Measurements from ENCODE around the gene NLRP5.
"Not testable (repeated sequence)": the region's sequence is repeated elsewhere in the genome, so short reads cannot be mapped to it uniquely, and the experiment has no call there.

Gene NLRP5

GRCh38 chr19:56019325-56019724 lies 32.8 kb downstream of the NLRP5 start:
- H3K36me3 Mint-ChIP-seq; H3K27ac Mint-ChIP-seq; H3K4me1 Mint-ChIP-seq (ENCODE audit: low read depth); H3K27me3 Mint-ChIP-seq; H3K4me3 Mint-ChIP-seq: not testable (repeated sequence)
- peaks cover 12% of the 10 kb centered on the region for H3K9me3 Mint-ChIP-seq (ENCODE audit: low read depth)

DNA sequence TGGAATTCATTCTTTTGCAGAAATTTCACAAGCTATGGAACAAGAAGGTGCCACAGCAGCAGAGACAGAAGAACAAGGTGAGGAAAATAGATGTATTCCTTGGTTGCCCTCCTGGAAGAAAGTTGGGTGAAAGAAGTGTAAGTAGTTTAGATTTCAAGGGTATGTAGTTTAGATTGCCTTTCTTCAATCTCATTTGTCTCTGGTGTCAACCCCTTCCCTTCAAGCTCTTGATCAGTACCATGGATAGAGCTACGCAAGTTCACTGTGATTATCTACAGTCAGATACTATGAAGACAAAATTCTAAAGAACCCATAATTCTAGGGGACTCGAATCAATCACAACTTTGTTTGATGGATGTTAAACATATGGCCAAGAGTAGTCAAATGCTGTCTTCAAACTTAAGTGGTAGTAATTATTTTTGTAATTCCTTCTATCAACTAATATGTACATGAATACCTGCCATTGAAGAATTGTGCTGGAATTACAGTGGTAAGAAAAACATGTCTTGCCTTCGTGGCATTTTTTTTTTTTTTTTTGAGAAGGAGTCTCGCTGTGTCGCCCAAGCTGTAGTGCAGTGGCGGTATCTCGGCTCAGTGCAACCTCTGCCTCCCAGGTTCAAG lies 33.9 kb downstream of the NLRP5 start:
- not testable (repeated sequence) for H3K4me1 Mint-ChIP-seq (ENCODE audit: low read depth); H3K36me3 Mint-ChIP-seq; H3K27me3 Mint-ChIP-seq; H3K27ac Mint-ChIP-seq; H3K4me3 Mint-ChIP-seq
- peaks cover 12% of the 10 kb centered on the region for H3K9me3 Mint-ChIP-seq (ENCODE audit: low read depth)

GRCh38 chr19:56026769-56027168 lies 40.2 kb downstream of the NLRP5 start:
- Mint-ChIP-seq H3K4me1 (ENCODE audit: low read depth) (no peaks in the 10 kb centered on the region), H3K27me3 (peaks cover 2% of the 10 kb centered on the region), H3K36me3 (peaks cover 2% of the 10 kb centered on the region), H3K4me3 (no peak overlapping the region), H3K9me3 (ENCODE audit: low read depth) (peaks cover 4% of the 10 kb centered on the region), H3K27ac (no peak overlapping the region)

GRCh38 chr19:56053596-56053995 lies 67.0 kb downstream of the NLRP5 start:
- Mint-ChIP-seq H3K4me3 (no peak overlapping the region), H3K4me1 (ENCODE audit: low read depth) (no peaks in the 10 kb centered on the region), H3K27ac (no peak overlapping the region)

DNA sequence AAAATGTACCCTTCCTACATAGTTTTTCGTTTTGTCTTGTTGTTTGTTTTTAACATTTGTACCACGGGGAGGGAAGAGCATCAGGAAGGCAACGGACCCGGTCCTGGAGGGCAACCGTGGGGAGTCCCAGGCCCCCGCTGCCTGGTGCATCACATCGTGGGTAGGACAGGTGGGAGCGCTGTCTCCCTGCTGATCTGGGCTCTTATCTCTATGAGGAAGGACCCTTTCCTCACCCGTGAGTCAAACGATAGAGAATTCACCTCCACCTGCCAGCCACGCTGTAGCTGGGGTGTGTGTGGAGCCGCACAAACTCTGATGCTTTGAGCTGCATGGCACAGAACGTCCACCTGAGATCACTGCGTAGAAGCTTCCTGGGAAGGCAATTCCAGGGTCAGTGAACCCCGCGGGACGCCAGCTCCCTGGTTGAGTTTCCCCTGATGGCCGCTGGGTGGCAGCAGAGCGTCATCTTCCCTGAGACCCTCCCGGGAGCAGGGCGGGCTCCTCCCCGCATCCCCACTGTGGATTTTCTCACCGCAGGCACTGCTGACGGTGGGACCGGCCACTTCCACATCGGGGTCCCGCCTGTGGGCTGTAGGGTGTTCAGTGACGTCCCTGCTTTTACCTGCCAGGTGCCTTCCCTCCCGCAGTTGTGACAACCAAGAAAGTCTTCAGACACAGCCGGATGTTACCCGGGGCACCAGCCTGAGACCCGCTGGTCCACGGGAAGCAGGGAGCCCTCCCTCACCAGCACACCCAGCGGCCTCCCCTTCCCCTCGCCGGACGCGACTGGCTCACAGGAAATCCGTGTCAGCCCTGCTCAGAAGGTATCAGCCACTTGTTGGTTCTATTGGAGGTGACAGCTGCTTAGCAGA lies 79.8 kb downstream of the NLRP5 start:
- Mint-ChIP-seq H3K9me3 (ENCODE audit: low read depth) (no peaks in the 10 kb centered on the region), H3K36me3 (no peaks in the 10 kb centered on the region), H3K4me1 (ENCODE audit: low read depth) (peaks cover 11% of the 10 kb centered on the region), H3K27me3 (peaks cover 24% of the 10 kb centered on the region), H3K27ac (no peak overlapping the region), H3K4me3 (peak overlapping the region; percentile 66)

More at GRCh38 chr19:56053596-56053995, 67.0 kb downstream of the NLRP5 start:
- H3K9me3 Mint-ChIP-seq (ENCODE audit: low read depth): peaks cover 3% of the 10 kb centered on the region
- H3K27me3 Mint-ChIP-seq: peaks cover 18% of the 10 kb centered on the region
- H3K36me3 Mint-ChIP-seq: no peaks in the 10 kb centered on the region

GRCh38 chr19:56069642-56070041 lies 83.1 kb downstream of the NLRP5 start:
- H3K9me3 Mint-ChIP-seq (ENCODE audit: low read depth): no peaks in the 10 kb centered on the region
- no peak overlapping the region for H3K27ac Mint-ChIP-seq
- H3K4me1 Mint-ChIP-seq (ENCODE audit: low read depth): peaks cover 11% of the 10 kb centered on the region
- H3K36me3 Mint-ChIP-seq: no peaks in the 10 kb centered on the region
- H3K4me3 Mint-ChIP-seq: no peak overlapping the region
- H3K27me3 Mint-ChIP-seq: peaks cover 3% of the 10 kb centered on the region

GRCh38 chr19:56071151-56071550 lies 84.6 kb downstream of the NLRP5 start:
- H3K36me3 Mint-ChIP-seq: no peaks in the 10 kb centered on the region
- H3K27me3 Mint-ChIP-seq: no peaks in the 10 kb centered on the region
- no peak overlapping the region for H3K27ac Mint-ChIP-seq
- no peak overlapping the region for H3K4me3 Mint-ChIP-seq
- peaks cover 9% of the 10 kb centered on the region for H3K4me1 Mint-ChIP-seq (ENCODE audit: low read depth)
- H3K9me3 Mint-ChIP-seq (ENCODE audit: low read depth): no peaks in the 10 kb centered on the region

DNA sequence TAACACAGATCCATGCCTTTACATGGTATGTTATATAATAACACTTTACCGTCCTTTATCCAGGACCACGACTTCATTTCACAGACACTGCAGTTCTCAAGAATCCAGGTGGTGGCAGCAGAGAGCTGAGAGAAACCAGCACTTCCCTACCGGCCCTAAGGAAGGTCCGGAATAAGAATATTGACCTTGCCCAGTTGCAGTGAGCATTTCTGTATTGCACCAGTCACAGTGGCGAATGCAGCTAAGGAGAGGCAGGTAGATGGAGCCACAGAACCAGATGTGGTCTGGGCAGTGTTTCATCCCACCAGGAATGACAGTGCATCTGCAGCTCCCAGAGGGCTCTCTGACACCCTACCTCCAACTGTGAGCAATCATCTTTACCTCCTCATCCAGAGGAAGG lies 89.9 kb downstream of the NLRP5 start:
- Mint-ChIP-seq H3K4me1 (ENCODE audit: low read depth) (peaks cover 9% of the 10 kb centered on the region), H3K9me3 (ENCODE audit: low read depth) (no peaks in the 10 kb centered on the region), H3K27ac (no peak overlapping the region), H3K27me3 (peaks cover 6% of the 10 kb centered on the region), H3K36me3 (no peaks in the 10 kb centered on the region), H3K4me3 (no peak overlapping the region)

DNA sequence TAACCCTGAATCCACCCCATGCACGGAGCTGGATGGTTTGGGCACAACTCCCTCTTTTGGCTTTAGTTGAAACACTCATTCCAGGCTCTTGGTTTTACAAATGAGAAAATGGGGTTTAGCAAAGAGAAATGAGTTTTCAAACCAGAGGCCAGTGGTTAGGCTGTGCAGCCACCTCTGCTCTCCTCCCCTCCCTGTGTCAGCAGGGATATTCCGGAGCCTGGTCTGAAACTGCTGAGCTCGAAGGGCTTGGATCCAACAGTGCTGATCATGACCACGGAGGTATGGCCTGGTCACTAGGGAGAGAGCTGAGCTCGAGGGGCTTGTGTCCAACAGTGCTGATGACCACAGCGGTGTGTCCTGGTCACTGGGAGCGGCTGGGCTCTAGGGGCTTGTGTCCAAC lies 93.0 kb downstream of the NLRP5 start:
- Mint-ChIP-seq H3K4me1 (ENCODE audit: low read depth) (peaks cover 10% of the 10 kb centered on the region), H3K27ac (no peak overlapping the region), H3K27me3 (peaks cover 9% of the 10 kb centered on the region), H3K4me3 (no peak overlapping the region), H3K9me3 (ENCODE audit: low read depth) (no peaks in the 10 kb centered on the region), H3K36me3 (no peaks in the 10 kb centered on the region)

- Mint-ChIP-seq H3K27ac (no peak overlapping the region), H3K9me3 (ENCODE audit: low read depth) (no peaks in the 10 kb centered on the region), H3K36me3 (no peaks in the 10 kb centered on the region), H3K27me3 (peaks cover 9% of the 10 kb centered on the region), H3K4me3 (peak overlapping the region; percentile 62), H3K4me1 (ENCODE audit: low read depth) (peaks cover 10% of the 10 kb centered on the region)
These were observed 94.3 kb downstream of the NLRP5 start for GRCh38 chr19:56080669-56081401.

DNA sequence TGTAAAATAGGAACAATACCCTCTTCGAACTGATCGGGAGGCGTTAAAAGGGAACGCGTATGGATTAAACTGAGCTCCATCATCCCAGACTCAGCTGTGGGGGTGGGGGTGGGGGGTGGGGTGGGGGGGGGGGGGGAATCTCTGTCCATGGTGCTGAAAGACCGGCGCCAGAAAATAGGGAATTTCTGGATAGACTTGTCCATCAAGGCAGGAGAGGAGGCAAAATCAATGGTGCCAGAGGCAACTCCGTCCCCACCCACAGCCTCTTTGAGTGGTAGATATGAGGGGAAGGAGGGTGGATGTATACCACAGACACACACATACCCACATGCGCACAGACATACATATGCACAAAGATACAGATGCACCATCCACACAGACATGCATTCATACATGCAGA lies 97.1 kb downstream of the NLRP5 start:
- Mint-ChIP-seq H3K4me3 (no peak overlapping the region), H3K27me3 (peaks cover 6% of the 10 kb centered on the region), H3K27ac (no peak overlapping the region), H3K4me1 (ENCODE audit: low read depth) (peaks cover 10% of the 10 kb centered on the region), H3K9me3 (ENCODE audit: low read depth) (no peaks in the 10 kb centered on the region), H3K36me3 (no peaks in the 10 kb centered on the region)

DNA sequence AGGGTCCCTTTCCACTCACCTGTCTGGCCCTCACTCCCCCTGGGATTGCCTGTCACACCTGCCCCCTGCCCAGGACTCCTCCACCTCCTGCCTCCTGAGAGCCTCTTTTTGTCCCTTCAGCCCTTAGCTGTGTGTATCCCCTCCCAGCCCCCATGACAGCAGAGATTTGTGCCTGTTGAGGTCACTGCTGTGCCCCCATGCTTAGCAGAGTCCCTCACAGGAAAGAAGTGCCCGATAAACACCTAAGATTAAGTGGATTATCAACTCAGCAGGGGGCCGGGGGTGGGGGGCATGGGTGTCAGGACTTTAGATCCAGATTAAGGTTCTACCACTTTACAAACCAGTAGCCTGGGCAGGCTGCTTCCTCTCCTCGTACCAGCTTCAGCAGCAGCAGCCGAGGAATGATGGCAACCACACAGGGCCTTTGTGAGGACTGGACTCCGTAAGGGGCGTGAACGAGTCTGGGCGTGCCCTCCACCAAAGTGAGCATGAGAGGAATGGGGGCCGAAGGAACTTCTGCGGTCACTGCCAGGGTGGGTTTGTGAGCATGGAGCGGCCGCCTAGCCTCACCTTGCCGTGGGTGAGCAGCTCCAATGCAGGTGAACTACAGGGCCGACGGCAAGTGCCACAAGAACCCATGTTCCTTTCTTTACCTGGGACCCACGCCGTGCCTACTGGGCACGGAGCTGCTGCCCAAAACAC lies 98.4 kb downstream of the NLRP5 start:
- no peak overlapping the region for H3K27ac Mint-ChIP-seq
- no peaks in the 10 kb centered on the region for H3K9me3 Mint-ChIP-seq (ENCODE audit: low read depth)
- no peaks in the 10 kb centered on the region for H3K36me3 Mint-ChIP-seq
- peaks cover 6% of the 10 kb centered on the region for H3K27me3 Mint-ChIP-seq
- peaks cover 10% of the 10 kb centered on the region for H3K4me1 Mint-ChIP-seq (ENCODE audit: low read depth)
- no peak overlapping the region for H3K4me3 Mint-ChIP-seq

- Mint-ChIP-seq H3K9me3 (ENCODE audit: low read depth) (no peaks in the 10 kb centered on the region), H3K27me3 (peaks cover 6% of the 10 kb centered on the region), H3K4me1 (ENCODE audit: low read depth) (peaks cover 9% of the 10 kb centered on the region), H3K27ac (no peak overlapping the region), H3K4me3 (no peak overlapping the region), H3K36me3 (no peaks in the 10 kb centered on the region)
These were observed 99.1 kb downstream of the NLRP5 start for GRCh38 chr19:56085571-56086275.

DNA sequence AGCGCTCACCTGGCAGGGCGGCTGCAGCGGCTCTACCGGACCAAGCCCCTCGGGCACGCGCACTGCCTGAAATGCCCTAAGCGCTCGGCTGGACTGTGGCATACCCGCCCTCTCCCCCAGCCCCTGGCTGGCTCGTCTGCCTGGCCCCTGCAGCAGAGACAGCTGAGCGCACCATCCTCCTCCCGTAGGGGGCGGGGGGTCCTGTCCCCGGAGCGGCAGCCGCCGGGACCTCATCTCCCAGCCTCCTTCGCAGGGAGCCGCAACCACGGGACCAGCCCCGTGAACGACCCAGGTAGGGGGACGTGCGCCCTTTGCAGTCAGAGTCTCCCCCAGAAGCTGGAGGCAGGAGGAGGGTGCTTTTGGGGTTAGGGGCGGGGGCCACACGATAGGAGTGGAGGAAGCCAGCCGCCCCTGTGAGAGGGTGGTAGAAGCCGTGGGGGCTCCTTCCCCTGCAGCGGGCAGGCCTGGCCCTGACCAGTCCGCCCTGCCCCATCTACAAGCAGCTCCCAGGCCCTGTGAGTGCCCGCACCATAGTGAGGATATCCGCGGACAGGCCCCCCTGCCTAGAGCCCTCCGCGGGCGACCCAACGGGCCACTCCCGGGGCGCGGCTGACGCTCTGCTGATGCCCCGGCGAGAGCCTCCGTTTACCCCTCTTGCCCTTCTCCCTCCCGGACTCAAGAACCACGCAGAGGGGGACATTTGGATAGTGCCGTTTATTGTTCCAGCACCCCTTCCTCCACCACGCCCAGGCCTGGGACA lies 100.3 kb downstream of the NLRP5 start:
- Mint-ChIP-seq H3K9me3 (ENCODE audit: low read depth) (no peaks in the 10 kb centered on the region), H3K36me3 (no peaks in the 10 kb centered on the region), H3K27me3 (peaks cover 3% of the 10 kb centered on the region), H3K4me1 (ENCODE audit: low read depth) (peaks cover 4% of the 10 kb centered on the region), H3K27ac (no peak overlapping the region), H3K4me3 (no peak overlapping the region)
